HEK293T (cell line): Measurements from ENCODE around the gene RELCH.

ENCODE experiments used
- BHLHE40 ChIP-seq: fragments of 450-650 bp; IDR thresholded peaks from 2 replicates; pipeline ENCODE4 v1.6.1; 2016; ENCODE audit warnings: mild to moderate bottlenecking, moderate library complexity, borderline replicate concordance
- ELF4 ChIP-seq: fragments of 450-650 bp; IDR thresholded peaks from 2 replicates; pipeline ENCODE4 v1.6.1; 2017; ENCODE audit warnings: antibody characterized with exemption
- FOXK2 ChIP-seq: fragments of 450-650 bp; IDR thresholded peaks from 2 replicates; pipeline ENCODE4 v1.6.1; 2016; ENCODE audit warnings: mild to moderate bottlenecking
- FOXM1 ChIP-seq: fragments of 450-650 bp; IDR thresholded peaks from 2 replicates; pipeline ENCODE4 v1.6.1; 2017; ENCODE audit warnings: mild to moderate bottlenecking, borderline replicate concordance
- LEF1 ChIP-seq: fragments of 450-650 bp; IDR thresholded peaks from 2 replicates; pipeline ENCODE4 v1.6.1; 2017; ENCODE audit warnings: mild to moderate bottlenecking, borderline replicate concordance
- NFRKB ChIP-seq: fragments of 450-650 bp; IDR thresholded peaks from 2 replicates; pipeline ENCODE4 v1.6.1; 2016; ENCODE audit warnings: mild to moderate bottlenecking, moderate library complexity
- TARDBP ChIP-seq: fragments of 450-650 bp; IDR thresholded peaks from 2 replicates; pipeline ENCODE4 v1.6.1; 2016
- ZNF384 ChIP-seq: fragments of 450-650 bp; IDR thresholded peaks from 2 replicates; pipeline ENCODE4 v1.6.1; 2016

- TF ChIP-seq TARDBP, result no peak
- TF ChIP-seq FOXM1, result no peak
- no peak for TF ChIP-seq ZNF384
- TF ChIP-seq NFRKB, result no peak
- no peak for TF ChIP-seq LEF1
- TF ChIP-seq BHLHE40, result no peak
- TF ChIP-seq ELF4, result no peak
- TF ChIP-seq FOXK2, result no peak
Measured at GRCh38 chr18:62186774-62187542, at the start of gene RELCH, which contains the start of gene PIGN.
